HEK293 (cell line): Measurements from ENCODE around the gene C19orf53.

ENCODE experiments used
- CTCF ChIA-PET: fragments of 350-600 bp; formaldehyde crosslinking; extraction: SDS; loops from one replicate; lab custom pipeline; 2021; ENCODE audit warnings: antibody characterized with exemption; lab: Yijun Ruan, JAX
- POLR2A ChIA-PET: fragments of 300-600 bp; formaldehyde crosslinking; extraction: SDS; loops from one replicate; lab custom pipeline; 2020; ENCODE audit warnings: antibody characterized with exemption, inconsistent platforms; lab: Yijun Ruan, JAX
- H3K27ac ChIP-seq: fragments of 200-500 bp; sonication (Bioruptor generic); 2 replicates; pipeline ENCODE4 v1.5.1; 2014; ENCODE audit warnings: low read depth, low read length, control low read depth, inconsistent platforms; ENCODE audit errors: extremely low read depth
- H3K36me3 ChIP-seq, 2 experiments: fragments of 200-500 bp in 1 of 2; sonication (Bioruptor generic) in 1 of 2; 1 replicate in 1 of 2; 2 replicates in 1 of 2; pipeline ENCODE4 v1.5.1; 2014 to 2017; ENCODE audit warnings: inconsistent platforms in 2 of 2, low read length in 2 of 2; ENCODE audit not compliant: control insufficient read depth in 2 of 2, insufficient read depth in 1 of 2
- H3K4me1 ChIP-seq: fragments of 200-500 bp; sonication (Bioruptor generic); 2 replicates; pipeline ENCODE4 v1.5.1; 2014; ENCODE audit warnings: mild to moderate bottlenecking, low read length, inconsistent platforms; ENCODE audit not compliant: control insufficient read depth, insufficient read depth
- H3K4me3 ChIP-seq: 2 replicates; pipeline ENCODE4 v1.5.1; 2011; ENCODE audit warnings: low read depth, mild to moderate bottlenecking, control low read depth, low read length, moderate library complexity
- H3K9me3 ChIP-seq: fragments of 200-500 bp; sonication (Bioruptor generic); 2 replicates; pipeline ENCODE4 v1.5.1; 2014; ENCODE audit warnings: low read depth, low read length, inconsistent platforms; ENCODE audit not compliant: control insufficient read depth, insufficient read depth
- BCL6B ChIP-seq: fragments of 450-650 bp; formaldehyde crosslinking; IDR thresholded peaks from 2 replicates; pipeline ENCODE4 v1.5.1; 2017; ENCODE audit warnings: missing biosample characterization, missing genetic modification characterization
- GFI1B ChIP-seq: fragments of 450-650 bp; formaldehyde crosslinking; IDR thresholded peaks from 2 replicates; pipeline ENCODE4 v1.5.1; 2016; ENCODE audit warnings: missing biosample characterization, missing genetic modification characterization
- KLF8 ChIP-seq: fragments of 450-650 bp; formaldehyde crosslinking; IDR thresholded peaks from 2 replicates; pipeline ENCODE4 v1.5.1; 2016; ENCODE audit warnings: missing biosample characterization, missing genetic modification characterization
- SCRT2 ChIP-seq: fragments of 450-650 bp; formaldehyde crosslinking; IDR thresholded peaks from 2 replicates; pipeline ENCODE4 v1.5.1; 2016; ENCODE audit warnings: missing biosample characterization, missing genetic modification characterization
- ZBTB20 ChIP-seq: fragments of 450-650 bp; formaldehyde crosslinking; IDR thresholded peaks from 2 replicates; pipeline ENCODE4 v1.5.1; 2016; ENCODE audit warnings: missing biosample characterization, missing genetic modification characterization
- ZNF19 ChIP-seq: fragments of 450-650 bp; formaldehyde crosslinking; IDR thresholded peaks from 2 replicates; pipeline ENCODE4; 2016; ENCODE audit warnings: missing biosample characterization, missing genetic modification characterization, low read depth
- ZNF202 ChIP-seq: fragments of 450-650 bp; formaldehyde crosslinking; IDR thresholded peaks from 2 replicates; pipeline ENCODE4 v1.5.1; 2016; ENCODE audit warnings: missing biosample characterization, missing genetic modification characterization, borderline replicate concordance
- ZNF266 ChIP-seq: fragments of 450-650 bp; formaldehyde crosslinking; IDR thresholded peaks from 2 replicates; pipeline ENCODE4 v1.5.1; 2016; ENCODE audit warnings: missing biosample characterization, missing genetic modification characterization, low read depth
- ZNF324 ChIP-seq: fragments of 450-650 bp; formaldehyde crosslinking; IDR thresholded peaks from 2 replicates; pipeline ENCODE4 v1.5.1; 2016; ENCODE audit warnings: missing biosample characterization, missing genetic modification characterization
- ZNF341 ChIP-seq: fragments of 450-650 bp; formaldehyde crosslinking; IDR thresholded peaks from 2 replicates; pipeline ENCODE4; 2016; ENCODE audit warnings: low read depth, missing biosample characterization, missing genetic modification characterization
- ZNF350 ChIP-seq: fragments of 450-650 bp; formaldehyde crosslinking; IDR thresholded peaks from 2 replicates; pipeline ENCODE4 v1.5.0; 2017; ENCODE audit warnings: missing biosample characterization, mild to moderate bottlenecking, missing genetic modification characterization
- ZNF391 ChIP-seq: fragments of 450-650 bp; formaldehyde crosslinking; IDR thresholded peaks from 2 replicates; pipeline ENCODE4 v1.5.1; 2016; ENCODE audit warnings: low read depth, missing biosample characterization, missing genetic modification characterization, borderline replicate concordance
- ZNF398 ChIP-seq: fragments of 450-650 bp; formaldehyde crosslinking; IDR thresholded peaks from 2 replicates; pipeline ENCODE4 v1.5.1; 2017; ENCODE audit warnings: missing biosample characterization, missing genetic modification characterization
- ZNF488 ChIP-seq: fragments of 450-650 bp; formaldehyde crosslinking; IDR thresholded peaks from 2 replicates; pipeline ENCODE4 v1.5.1; 2016; ENCODE audit warnings: missing biosample characterization, missing genetic modification characterization
- ZNF561 ChIP-seq: fragments of 450-650 bp; IDR thresholded peaks from 2 replicates; pipeline ENCODE4 v1.5.1; 2018; ENCODE audit warnings: missing biosample characterization, missing genetic modification characterization, borderline replicate concordance
- ZNF692 ChIP-seq: fragments of 450-650 bp; formaldehyde crosslinking; IDR thresholded peaks from 2 replicates; pipeline ENCODE4 v1.5.1; 2016; ENCODE audit warnings: missing biosample characterization, missing genetic modification characterization
- ZNF791 ChIP-seq: fragments of 450-650 bp; formaldehyde crosslinking; IDR thresholded peaks from 2 replicates; pipeline ENCODE4 v1.5.1; 2016; ENCODE audit warnings: missing biosample characterization, missing genetic modification characterization
- ZNF837 ChIP-seq: fragments of 450-650 bp; formaldehyde crosslinking; IDR thresholded peaks from 2 replicates; pipeline ENCODE4 v1.5.1; 2016; ENCODE audit warnings: missing biosample characterization, missing genetic modification characterization
- ZSCAN18 ChIP-seq: fragments of 450-650 bp; formaldehyde crosslinking; IDR thresholded peaks from 2 replicates; pipeline ENCODE4 v1.5.1; 2016; ENCODE audit warnings: missing biosample characterization, missing genetic modification characterization
- ZSCAN30 ChIP-seq: fragments of 450-650 bp; IDR thresholded peaks from 2 replicates; pipeline ENCODE4 v1.5.1; 2018; ENCODE audit warnings: missing biosample characterization, mild to moderate bottlenecking, missing genetic modification characterization, moderate library complexity

Gene C19orf53

GRCh38 chr19:13744174-13744573, 30.1 kb upstream of the C19orf53 start:
- Histone ChIP-seq H3K36me3 (peaks cover 0 to 5% of the 10 kb centered on the region in 2 experiments; a peak in 2 of 3 replicates), H3K9me3 (no peaks in the 10 kb centered on the region), H3K4me1 (no peaks in the 10 kb centered on the region), H3K27ac (no peak overlapping the region), H3K4me3 (no peak overlapping the region)
- POLR2A ChIA-PET: interaction anchor here (1.4 kb wide), 1 partner anchor 12 kb away, joined by 5 read pairs; no protein-coding TSS in a partner anchor
- TF ChIP-seq ZNF791 (tag by site-specific recombination): no peak
- TF ChIP-seq ZNF350 (tag by site-specific recombination): no peak
- no peak for TF ChIP-seq ZSCAN30 (tag by site-specific recombination)
- no peak for TF ChIP-seq ZNF341 (tag by site-specific recombination)
- no peak for TF ChIP-seq ZNF561
- TF ChIP-seq ZNF837 (tag by site-specific recombination): no peak
- no peak for TF ChIP-seq ZNF202 (tag by site-specific recombination)
- TF ChIP-seq ZNF324 (tag by site-specific recombination): no peak
- TF ChIP-seq ZNF398 (tag by site-specific recombination): no peak
- TF ChIP-seq SCRT2 (tag by site-specific recombination): no peak
- TF ChIP-seq ZBTB20: no peak
- no peak for TF ChIP-seq ZNF266 (tag by site-specific recombination)
- TF ChIP-seq ZNF692 (tag by site-specific recombination): no peak
- TF ChIP-seq KLF8 (tag by site-specific recombination): no peak
- TF ChIP-seq ZNF488: no peak
- TF ChIP-seq BCL6B (tag by site-specific recombination): no peak
- TF ChIP-seq GFI1B (tag by site-specific recombination): no peak
- TF ChIP-seq ZSCAN18 (tag by site-specific recombination): no peak
- TF ChIP-seq ZNF19 (tag by site-specific recombination): no peak
- TF ChIP-seq ZNF391 (tag by site-specific recombination): no peak
- CTCF ChIA-PET: no interaction called here
